K562 (cell line): ENCODE measurements around the gene ANXA10. TPM values are rescaled to one million over a fixed set of nuclear protein-coding genes. Genes with fewer than 3 reads are reported as not detected.
A peak's percentile ranks its signal among the peaks of the same experiment; 100 is the strongest.

ENCODE experiments used
- FOXJ3 ChIP-seq: sonication (generic); formaldehyde crosslinking; IDR thresholded peaks from 2 replicates; pipeline ENCODE4 v1.4.0; 2020; ENCODE audit warnings: mild to moderate bottlenecking, missing genetic modification reagents
- HDAC6 ChIP-seq: IDR thresholded peaks from 2 replicates; pipeline ENCODE4 v1.6.1; 2012; ENCODE audit warnings: low read depth, mild to moderate bottlenecking, control low read depth, inconsistent platforms, low read length, moderate library complexity
- HNRNPUL1 ChIP-seq: fragments of 200-400 bp; formaldehyde crosslinking; IDR thresholded peaks from 2 replicates; pipeline ENCODE4 v1.6.1; 2017; ENCODE audit warnings: low read length
- KDM5B ChIP-seq: fragments of 200-600 bp; sonication (generic); IDR thresholded peaks from 2 replicates; pipeline ENCODE4 v1.6.1; 2012; ENCODE audit warnings: low read depth, mild to moderate bottlenecking, moderate library complexity, low read length, control low read depth, inconsistent platforms; ENCODE audit not compliant: insufficient replicate concordance
- MAFG ChIP-seq: fragments of 450-650 bp; conservative IDR thresholded peaks from 2 replicates; pipeline ENCODE4 v1.6.1; 2016; ENCODE audit warnings: missing genetic modification characterization, missing compliant biosample characterization
- PHB2 ChIP-seq: fragments of 450-650 bp; IDR thresholded peaks from 2 replicates; pipeline ENCODE4 v1.6.1; 2017; ENCODE audit warnings: low read depth
- ZNF3 ChIP-seq: fragments of 250-450 bp; sonication (Bioruptor Pico); IDR thresholded peaks from 2 replicates; pipeline ENCODE4 v1.5.0; 2021; ENCODE audit warnings: mild to moderate bottlenecking, moderate library complexity
- ZNF407 ChIP-seq: fragments of 450-650 bp; IDR thresholded peaks from 2 replicates; pipeline ENCODE4 v1.6.1; 2016; ENCODE audit warnings: low read depth
- ZNF696 ChIP-seq: fragments of 250-450 bp; sonication (Bioruptor Pico); conservative IDR thresholded peaks from 2 replicates; pipeline ENCODE4 v1.4.0; 2020; ENCODE audit warnings: mild to moderate bottlenecking, moderate library complexity
- polyA plus RNA-seq, 8 experiments: library from polyadenylated mRNA; depleted of rRNA in 4 of 8; stranded (reverse) in 5 of 8; unstranded in 3 of 8; fragments of >200 nt; fragmentation: Nextera tagmentation in 2 of 8; fragmentation: Illumina TruSeq in 1 of 8; extraction: Ambion mirVana in 2 of 8; extraction: Trizol in 1 of 8; gene quantifications; 2 replicates each; pipeline versions ENCODE4 v1.2.1 to v1.2.3, GENCODE V29; 2011 to 2014; ENCODE audit warnings: inconsistent platforms in 1 of 8, missing spikeins in 1 of 8
- total RNA-seq, 7 experiments: library from RNA; depleted of rRNA in 6 of 7; stranded (reverse); fragments of >200 nt in 6 of 7; fragmentation: Illumina TruSeq in 2 of 7; extraction: Trizol in 2 of 7; gene quantifications; 2 replicates each; pipeline versions ENCODE4 v1.2.1 to v1.2.3, GENCODE V29; 2011 to 2021; ENCODE audit warnings: low replicate concordance in 1 of 7
- TF ChIP-seq, protein P1 (sequence below): fragments of 450-650 bp; formaldehyde crosslinking; conservative IDR thresholded peaks from 2 replicates; pipeline ENCODE4 v1.4.0; 2022; ENCODE audit warnings: mild to moderate bottlenecking, missing genetic modification characterization
- TF ChIP-seq, protein P2 (sequence below): fragments of 250-450 bp; sonication (Bioruptor Pico); IDR thresholded peaks from 2 replicates; pipeline ENCODE4 v1.5.0; 2021

ANXA10 gene
- total and polyA plus RNA-seq, 9 of the 15 experiments (the other 6 are each of a cell fraction or from before 2014, with no cell fraction given): not detected

GRCh38 chr4:168102403-168102802, 10.1 kb downstream of the ANXA10 start (continued):
- no peak for TF ChIP-seq ZNF407
- no peak for TF ChIP-seq PHB2
- no peak for TF ChIP-seq FOXJ3
- no peak for TF ChIP-seq HDAC6
- no peak for TF ChIP-seq HNRNPUL1
- 0 out of 2 replicates have a peak, but pooled peaks have one; percentile 34 for TF ChIP-seq MAFG (tag)
- TF ChIP-seq, protein P1, sequence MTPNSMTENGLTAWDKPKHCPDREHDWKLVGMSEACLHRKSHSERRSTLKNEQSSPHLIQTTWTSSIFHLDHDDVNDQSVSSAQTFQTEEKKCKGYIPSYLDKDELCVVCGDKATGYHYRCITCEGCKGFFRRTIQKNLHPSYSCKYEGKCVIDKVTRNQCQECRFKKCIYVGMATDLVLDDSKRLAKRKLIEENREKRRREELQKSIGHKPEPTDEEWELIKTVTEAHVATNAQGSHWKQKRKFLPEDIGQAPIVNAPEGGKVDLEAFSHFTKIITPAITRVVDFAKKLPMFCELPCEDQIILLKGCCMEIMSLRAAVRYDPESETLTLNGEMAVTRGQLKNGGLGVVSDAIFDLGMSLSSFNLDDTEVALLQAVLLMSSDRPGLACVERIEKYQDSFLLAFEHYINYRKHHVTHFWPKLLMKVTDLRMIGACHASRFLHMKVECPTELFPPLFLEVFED: no peak
- TF ChIP-seq ZNF3 (CRISPR knock-in tag): no peak
- TF ChIP-seq KDM5B: no peak
- TF ChIP-seq, protein P2, sequence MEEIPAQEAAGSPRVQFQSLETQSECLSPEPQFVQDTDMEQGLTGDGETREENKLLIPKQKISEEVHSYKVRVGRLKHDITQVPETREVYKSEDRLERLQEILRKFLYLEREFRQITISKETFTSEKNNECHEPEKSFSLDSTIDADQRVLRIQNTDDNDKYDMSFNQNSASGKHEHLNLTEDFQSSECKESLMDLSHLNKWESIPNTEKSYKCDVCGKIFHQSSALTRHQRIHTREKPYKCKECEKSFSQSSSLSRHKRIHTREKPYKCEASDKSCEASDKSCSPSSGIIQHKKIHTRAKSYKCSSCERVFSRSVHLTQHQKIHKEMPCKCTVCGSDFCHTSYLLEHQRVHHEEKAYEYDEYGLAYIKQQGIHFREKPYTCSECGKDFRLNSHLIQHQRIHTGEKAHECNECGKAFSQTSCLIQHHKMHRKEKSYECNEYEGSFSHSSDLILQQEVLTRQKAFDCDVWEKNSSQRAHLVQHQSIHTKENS (CRISPR knock-in tag): no peak
- TF ChIP-seq ZNF696 (CRISPR knock-in tag): no peak
- TF ChIP-seq, all 486 proteins: peak for 3
